H54 (cell line): ENCODE data around the gene MKLN1.
A peak's percentile ranks its signal among the peaks of the same experiment; 100 is the strongest.

Source experiments
- DNase-seq: peaks from one replicate; pipeline ENCODE4 v3.0.0; 2011; ENCODE audit warnings: low spot score, mixed read lengths; ENCODE audit not compliant: insufficient read length
- FAIRE-seq: peaks from 3 replicates; lab custom pipeline; 2011; peaks lifted over from hg19 to GRCh38; lab: Jason Lieb, UNC
- POLR2A ChIP-seq: IDR thresholded peaks from 2 replicates; pipeline ENCODE4 v1.6.1; 2011; ENCODE audit warnings: low read depth, mild to moderate bottlenecking, low read length

The MKLN1 gene

GRCh38 chr7:131536361-131536849 is 208.7 kb downstream of the MKLN1 start:
- TF ChIP-seq POLR2A = no peak
- FAIRE-seq = no peak
- no peak for DNase-seq

DNA sequence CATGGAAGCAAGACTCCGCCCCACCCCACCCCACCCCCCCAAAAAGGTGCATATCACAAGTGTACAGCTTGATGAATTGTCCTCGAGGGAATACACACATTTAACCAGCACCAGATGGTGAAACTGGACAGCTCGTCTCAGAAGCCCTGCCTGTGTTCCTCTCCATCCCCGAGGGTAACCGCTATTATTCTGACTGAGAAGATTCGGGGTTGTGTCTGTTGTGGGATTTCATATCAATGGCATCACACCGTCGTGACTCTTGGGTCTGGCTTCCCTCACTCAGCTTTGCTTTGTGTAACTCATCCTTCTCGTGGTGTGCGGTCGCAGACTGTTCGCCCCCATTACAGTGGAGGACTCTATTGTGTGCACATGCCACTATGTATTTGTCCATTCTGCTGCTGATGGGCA is 209.9 kb downstream of the MKLN1 start:
- FAIRE-seq (no peak), DNase-seq (no peak)
- TF ChIP-seq POLR2A = no peak

DNA sequence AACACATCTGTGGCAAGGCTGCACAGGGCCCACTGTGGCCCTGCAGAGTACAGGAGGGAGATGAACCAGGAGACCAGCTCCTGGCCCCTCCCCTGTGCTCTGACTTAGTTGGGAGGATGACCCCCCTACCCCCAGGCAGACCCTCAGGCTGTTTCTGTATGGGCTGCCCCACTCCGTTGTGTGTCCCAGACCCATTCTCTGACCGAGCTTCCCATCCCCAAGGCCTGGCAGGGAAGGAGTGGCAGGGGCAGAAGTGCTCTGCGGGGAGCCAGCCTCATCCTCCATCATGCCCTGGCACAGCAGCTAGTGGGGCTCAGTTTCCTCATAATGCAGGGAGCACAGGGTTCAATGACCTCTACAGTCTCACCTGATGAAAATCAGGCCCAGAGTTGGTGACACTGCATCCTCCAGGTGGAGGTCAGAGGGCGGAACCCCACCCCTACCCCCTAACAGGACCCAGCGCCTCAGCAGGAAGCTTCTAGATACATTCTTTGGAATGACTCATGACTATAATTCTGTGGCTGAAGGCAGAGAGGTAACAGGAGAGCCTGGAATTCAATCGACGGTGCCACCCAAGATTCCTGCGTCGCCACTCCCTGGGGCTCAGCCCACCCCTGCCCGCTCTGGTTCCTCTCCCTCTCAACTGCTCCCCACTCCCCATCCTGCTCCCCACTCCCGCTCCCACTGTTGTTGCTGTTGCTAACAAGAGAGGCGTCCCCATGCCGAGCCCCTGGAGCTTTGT is 210.6 kb downstream of the MKLN1 start:
- peak; percentile 85 for DNase-seq
- FAIRE-seq = no peak
- no peak for TF ChIP-seq POLR2A

GRCh38 chr7:131538813-131539179 is 211.1 kb downstream of the MKLN1 start:
- FAIRE-seq (no peak), DNase-seq (no peak)
- no peak for TF ChIP-seq POLR2A

GRCh38 chr7:131540491-131541162 is 213.0 kb downstream of the MKLN1 start:
- DNase-seq (no peak), FAIRE-seq (no peak)
- TF ChIP-seq POLR2A = no peak

GRCh38 chr7:131543298-131543697 is 215.6 kb downstream of the MKLN1 start:
- no peak for DNase-seq
- FAIRE-seq = no peak
- TF ChIP-seq POLR2A = no peak

GRCh38 chr7:131544021-131544420 is 216.3 kb downstream of the MKLN1 start:
- DNase-seq (no peak), FAIRE-seq (no peak)
- TF ChIP-seq POLR2A = no peak

DNA sequence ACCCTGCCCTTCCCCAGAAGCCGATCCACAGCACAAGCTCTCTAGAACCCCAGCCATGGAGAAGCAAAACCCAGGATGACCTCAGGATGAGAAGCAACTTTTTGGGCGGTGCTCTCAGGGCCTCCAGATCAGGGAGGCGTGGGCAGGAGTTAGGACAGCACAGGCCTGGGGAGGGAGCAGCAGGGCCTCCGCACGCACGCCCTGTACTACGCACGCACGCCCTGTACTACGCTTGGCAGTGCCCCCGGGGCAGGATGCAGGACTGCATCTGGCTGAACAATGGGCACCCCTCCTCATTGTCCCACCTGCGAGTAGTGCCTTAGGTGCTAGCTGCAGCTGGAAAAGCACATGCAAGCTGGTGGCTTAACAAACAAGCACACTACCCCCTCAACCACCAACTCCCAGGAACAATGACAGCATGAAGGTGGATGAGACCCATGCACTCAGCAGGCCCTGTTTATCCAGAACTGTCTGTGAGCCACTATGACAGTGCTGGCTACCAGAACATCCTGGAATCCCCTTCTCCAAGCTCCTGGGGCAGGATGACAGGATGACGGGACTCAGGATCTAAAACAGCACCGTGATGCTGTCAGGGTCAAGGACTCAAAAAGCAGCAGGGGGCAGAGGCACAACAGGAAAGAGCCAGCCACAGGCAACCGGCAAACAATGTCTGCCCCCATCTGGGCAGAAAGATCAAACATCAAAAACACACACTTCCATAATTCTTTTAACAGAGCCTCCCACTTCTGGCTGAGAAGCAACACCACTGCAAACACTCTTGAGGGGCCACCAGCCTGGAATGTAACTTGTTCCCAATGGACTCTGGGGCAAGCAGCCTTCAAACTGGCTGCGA is 217.0 kb downstream of the MKLN1 start:
- FAIRE-seq = no peak
- DNase-seq = no peak
- no peak for TF ChIP-seq POLR2A

DNA sequence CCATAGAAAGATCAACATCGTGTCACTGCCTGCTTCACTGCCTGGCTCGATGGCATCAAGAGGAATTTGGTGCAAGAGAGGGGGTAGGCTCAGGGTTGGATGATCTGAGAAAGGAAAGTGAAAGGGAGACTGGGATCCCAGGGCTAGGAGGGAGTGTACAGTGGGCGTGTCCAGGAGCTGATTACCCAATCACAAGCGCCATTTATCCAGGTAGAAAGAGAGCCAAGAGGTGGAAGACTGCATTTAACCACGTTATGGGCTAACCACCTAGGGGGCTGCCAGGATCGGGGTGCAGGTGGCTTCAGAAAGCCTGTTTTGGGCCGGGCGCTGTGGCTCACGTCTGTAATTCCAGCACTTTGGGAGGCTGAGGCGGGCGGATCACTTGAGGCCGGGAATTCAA is 218.4 kb downstream of the MKLN1 start:
- no peak for FAIRE-seq
- no peak for TF ChIP-seq POLR2A
- DNase-seq = no peak
